HG03103 (cell line): ENCODE data around the gene SCN4A.

Source experiments
- ATAC-seq: cut with Tn5 transposase; IDR thresholded peaks from one replicate; pipeline ENCODE4 v1.9.1; 2021; ENCODE audit warnings: low read depth; ENCODE audit not compliant: unreplicated experiment

The SCN4A gene

DNA sequence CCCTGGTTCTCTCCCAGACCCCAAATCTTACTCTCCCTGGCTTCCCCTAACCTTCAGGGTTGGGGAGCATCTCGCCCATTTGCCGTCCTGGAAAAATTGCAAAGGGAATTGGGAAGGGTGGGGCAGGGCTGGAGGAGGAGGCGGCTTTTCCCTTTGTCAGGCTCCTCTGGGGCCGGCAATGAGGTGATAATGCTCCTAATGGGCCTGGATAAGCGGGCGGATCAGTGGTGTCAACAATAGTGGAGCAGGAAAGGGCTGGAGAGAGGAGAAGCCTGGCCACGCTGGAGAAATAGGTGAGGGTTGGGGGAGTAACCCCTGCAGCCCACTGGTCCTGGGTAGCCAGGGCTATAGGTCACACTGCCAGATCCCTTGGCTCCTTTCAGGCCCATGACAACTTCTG, 12.3 kb downstream of the SCN4A start:
- ATAC-seq = no peak

DNA sequence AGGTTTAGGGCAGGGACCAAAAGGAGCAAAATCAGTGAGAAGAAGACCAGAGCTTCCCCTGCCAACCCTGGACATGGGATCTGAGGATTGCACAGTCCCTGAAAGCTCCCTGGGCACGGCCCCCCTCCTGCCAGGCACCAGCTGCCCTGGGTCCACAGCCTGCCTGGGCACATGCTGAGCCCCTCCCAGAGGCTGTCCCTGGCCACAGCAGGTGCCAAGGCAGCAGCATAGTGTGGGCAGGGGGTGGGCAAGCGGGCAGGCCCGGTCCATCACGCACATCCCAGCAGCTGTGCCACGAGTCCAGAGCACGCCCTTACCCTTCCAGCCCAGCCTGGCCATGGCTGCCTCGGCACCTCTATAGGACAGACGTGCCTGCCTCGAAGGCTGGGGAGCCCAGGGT, 12.7 kb downstream of the SCN4A start:
- ATAC-seq = no peak

DNA sequence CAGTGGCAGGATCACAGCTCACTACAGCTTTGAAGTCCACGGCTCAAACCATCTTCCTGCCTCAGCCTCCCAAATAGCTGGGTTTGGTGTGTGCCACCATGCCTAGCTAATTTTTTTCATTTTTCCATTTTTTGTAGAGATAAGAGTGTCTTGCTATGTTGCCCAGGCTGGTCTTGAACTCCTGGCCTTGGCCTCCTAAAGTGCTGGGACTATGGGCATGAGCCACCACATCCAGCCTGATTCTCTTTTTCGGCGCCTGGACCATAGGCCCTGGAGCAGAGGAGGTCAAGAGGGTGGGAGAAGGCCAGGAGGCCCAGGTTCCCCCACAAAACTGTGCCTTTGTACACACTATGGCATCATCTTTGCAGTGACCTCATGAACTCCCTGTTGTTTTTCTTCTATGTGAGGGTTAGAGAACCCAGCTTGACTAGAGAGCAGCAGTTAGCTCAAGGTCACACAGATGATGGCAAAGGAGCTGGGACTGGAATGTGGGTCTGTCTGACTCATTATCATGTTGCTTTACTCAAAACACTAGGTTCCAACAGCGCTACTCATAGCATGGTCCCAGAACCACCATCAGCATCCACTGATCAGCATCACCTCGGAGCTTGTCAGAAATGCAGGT, 16.3 kb downstream of the SCN4A start:
- no peak for ATAC-seq

DNA sequence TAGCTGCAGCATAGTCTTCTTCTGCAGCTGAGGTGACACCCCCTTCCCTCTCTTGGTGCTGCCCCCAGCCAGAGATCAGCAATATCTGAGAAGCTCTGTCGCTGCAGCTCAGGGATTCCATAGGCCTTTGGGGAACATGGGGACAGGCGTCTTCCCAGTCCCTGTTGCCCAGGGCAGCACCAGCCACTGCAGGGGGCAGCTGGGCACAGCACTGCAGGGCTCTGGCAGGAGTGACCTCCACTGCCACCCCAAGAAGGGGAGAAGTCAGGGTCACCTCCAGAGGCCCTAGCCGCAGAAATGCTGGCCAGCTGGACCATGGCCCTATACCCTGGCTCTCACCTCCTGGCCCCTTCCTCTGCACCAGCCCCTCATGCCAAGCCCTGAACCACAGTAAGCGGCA, 16.9 kb downstream of the SCN4A start:
- ATAC-seq = no peak

DNA sequence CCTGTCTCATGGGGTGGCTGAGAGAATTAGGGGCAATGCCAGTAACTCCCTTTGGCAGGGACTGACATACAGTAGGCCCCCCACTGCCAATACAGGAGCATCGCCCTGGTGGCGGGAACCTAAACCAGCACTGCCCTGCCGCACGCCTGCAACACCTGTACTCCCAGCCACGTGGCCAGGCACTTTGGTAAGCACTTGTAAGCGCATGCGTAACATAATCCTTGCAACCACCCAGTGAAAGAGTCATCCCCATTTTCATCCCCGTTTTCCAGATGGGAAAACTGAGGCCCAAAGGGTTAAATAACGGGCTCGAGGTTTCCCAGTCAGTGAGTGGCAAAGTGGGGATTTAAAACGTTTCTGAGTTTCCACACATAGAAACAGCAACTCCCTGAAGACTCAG, 17.5 kb downstream of the SCN4A start:
- ATAC-seq = no peak

DNA sequence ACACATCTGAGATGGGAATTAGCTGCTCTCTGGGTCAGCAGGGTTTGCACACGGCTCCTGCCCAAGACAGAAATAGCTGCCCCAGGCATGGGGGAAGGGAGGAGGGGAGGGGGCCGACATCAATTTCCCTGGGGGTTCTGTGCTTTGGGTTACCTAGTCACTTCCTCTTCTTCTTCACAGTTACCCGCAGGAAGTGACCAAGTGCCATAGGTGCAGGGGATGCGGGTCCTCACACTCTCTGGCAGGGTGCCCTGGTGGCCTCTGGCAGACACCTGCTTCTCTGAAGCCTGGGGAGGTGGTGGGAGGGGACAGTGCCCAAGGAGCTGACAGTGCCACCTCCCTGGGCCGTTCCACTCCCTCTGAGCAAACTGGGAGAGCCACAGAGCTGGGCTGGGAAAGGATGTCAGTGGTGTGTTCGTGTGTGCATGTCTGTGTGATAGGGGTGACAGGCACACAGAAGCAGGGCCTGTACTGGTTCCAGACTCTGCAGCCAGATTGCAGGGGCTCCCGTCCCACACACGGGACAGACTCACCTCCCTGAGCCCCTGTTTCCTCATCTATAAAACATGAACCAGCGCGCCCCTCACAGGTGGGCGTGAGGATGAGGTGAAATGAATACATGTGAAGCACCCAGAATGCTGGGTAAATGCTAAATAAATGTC, 18.2 kb downstream of the SCN4A start:
- ATAC-seq = no peak

DNA sequence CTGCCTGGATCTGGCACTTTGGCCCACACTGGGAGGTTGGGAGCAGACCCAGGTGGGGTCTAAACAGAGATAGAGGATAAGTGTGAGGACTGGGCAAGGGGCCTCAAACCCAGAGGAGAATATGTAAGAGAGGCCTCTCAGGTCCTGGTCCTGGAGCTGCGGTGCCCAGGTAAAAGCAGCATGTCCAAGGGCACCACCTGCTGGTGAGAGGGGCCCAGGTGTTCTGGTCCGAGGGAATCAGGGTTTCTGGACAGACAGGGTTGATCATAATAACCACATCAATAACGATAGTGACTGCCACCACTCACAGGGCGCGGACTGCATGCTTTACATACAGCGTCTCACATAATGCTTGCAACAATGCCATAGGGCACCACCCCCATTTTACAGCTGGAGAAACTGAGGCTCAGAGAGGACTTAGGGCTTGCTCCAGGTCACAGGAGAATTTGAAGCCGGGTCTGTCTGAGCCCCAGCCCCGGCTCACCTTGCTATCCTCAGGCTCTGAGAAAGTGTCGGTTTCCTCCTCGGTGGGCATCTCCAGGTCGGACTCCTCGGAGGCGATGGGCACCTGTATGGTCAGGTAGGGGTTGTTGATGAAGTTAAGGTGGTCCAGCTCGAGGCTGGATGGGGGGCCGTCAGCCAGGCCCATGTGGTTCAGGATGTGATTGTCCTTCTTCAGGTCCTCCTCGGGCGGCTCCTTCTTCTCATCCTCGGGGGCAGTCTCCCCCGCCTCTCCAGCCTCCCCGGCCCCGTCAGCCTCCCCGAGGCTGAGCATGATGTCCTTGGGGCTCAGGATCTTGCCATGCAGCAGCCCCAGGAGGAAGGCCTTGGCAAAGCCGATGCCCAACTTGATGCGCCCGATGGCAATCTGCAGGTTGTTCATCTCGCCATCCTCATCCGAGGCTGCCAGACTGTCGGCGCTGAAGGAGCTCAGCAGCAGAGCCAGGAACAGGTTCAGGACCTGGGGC, 21.5 kb downstream of the SCN4A start:
- no peak for ATAC-seq

DNA sequence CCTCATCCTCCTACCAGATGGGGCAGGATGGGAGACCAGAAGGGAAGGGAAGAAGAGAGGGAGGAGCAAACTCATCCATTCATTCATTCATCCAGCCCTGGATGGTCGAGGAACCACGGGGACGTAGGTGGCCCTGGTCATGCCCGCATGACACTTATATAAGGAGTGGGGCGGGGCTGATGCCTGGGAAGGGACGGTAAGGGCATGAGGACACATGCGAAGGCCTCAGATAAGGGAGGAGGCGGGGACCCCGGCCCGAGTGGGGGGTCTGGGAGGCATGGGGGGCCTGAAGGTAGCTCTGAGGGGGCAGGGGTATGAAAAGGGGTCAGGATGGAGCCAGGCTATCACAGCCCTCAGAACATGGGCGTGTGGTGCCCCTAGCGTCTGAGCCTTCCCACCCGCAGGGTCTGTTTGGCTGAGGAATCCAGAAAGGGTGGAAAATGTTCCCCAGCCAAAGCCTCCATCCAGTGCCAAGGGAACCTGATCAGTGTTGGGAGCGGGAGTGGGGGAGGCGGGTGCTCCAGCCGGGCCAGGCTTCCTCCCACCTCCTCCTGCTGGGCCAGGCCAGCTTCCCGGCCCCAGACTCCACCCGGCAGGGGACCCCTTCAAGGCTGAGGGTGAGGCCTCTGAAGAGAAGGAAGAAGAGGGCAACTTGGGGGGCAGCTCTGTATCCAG, 23.0 kb downstream of the SCN4A start:
- ATAC-seq = no peak

DNA sequence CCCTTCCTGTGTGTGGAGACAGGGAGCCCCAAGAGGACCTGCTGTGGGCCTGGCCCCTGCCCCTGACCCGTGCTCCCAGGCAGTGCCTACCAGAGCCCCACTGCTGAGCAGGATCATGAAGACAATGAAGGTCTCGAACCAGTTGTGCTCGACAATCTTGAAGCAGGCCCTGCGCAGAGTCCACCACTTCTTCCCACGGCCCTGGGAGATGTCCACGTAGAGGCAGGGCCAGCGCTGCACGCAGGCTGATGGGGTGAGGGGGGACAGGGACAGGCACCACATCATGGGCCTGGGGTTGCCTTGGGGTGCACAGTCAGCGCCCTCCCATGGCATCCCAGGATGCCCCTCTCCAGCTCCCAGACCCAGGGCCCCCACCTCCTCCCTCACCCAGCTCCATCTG, 24.2 kb downstream of the SCN4A start:
- ATAC-seq = no peak

DNA sequence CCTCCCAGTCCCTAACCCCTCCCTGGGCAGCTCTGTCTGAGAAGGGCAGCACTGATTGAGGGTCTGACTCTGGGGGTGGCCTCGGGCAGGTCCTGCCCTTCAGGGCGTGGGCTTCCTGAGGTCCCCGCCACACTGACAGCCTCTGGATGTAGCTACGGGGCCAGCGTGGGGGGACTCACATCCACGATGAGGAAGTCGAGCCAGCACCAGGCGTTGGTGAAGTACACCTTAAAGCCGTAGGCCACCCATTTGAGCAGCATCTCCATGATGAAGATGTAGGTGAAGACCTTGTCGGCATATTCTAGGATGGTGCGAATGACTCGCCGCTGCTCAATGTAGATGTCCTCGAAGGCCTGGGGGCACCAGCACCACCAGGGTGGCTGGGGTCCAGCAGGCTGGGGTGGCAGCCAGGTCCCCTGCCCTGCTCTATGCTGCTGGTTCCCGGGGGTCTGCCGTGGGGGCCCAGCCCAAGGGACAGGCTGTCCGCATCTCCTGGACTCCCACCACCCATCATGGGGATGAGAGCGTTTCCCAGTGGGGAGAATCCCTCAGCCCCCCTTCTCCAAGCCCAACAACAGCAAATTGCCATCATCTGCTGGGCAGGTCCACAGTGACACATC, 24.9 kb downstream of the SCN4A start:
- no peak for ATAC-seq

DNA sequence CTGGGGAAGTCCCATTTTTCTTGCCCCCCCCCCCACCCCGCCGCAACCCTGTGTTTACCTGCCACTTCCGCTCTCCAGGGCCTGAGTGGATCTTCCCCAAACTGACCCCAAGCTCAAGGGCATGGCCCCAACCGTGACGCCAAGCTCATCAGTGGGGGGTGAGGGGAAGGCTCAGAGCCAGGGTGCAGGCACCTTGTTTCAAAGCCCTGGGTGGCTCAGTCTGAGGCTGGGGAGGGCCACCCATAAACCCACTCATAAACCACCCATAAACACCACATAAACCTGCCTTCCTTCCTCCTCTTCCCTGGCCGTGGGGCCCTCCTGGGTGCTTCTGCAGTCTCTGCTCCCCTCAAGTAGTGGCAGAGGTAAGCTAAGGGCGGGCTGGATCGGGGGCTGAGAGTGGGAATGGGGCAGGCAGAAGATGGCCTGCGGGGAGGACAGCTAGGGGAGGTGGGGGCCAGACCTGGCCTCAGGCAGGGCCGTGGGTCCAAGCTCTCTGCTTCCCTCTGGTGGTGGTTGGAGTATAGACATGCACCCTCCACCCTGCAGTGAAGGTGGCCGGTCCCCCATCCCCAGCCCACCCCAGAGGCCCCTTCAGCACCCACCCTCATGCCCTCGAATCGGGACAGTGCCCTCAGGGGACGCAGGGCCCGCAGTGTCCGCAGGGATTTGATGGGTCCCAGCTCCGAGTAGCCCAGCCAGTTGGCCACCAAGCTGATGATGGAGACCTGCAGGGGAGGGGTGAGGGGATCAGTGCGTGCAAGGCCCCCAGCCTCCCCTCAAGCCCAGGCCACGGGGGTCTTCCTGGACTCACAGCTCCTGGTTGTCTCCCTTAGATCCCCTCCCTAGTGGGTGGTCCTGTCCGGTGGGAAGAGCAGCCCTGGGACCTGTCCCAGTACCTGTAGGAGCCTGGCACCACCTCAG, 26.0 kb downstream of the SCN4A start:
- ATAC-seq = no peak

DNA sequence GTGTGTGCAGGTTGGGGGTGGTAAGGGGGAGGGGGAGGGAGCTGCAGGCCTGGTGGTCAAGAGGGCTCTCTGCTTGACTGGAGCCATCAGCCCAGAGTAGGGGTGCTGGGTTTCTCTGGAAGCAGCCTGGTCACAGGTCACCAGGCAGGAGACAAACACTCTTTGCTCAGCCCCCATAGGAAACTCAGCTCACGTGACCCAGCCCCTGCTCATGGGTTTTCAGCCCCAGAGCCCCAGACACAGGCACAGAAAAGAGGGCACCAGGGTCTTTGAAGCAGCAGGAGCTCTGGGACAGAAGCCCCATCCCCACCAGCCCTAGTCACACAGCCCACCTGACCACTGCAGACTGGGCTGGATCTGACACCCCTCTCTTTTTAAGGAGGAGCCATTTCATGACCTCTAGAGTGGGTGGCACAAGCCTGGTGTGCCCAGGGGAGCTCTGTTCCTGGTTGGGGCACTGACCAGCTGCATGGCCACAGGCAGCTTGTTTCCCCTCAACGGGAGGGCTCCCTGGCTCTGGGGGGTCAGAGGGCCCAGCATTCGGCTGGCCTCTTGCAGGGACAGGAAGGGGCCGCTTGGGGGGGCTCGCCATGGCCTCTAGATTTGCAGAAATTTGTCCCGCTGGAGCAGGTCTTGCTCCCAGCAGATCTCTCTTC, 26.8 kb downstream of the SCN4A start:
- no peak for ATAC-seq

DNA sequence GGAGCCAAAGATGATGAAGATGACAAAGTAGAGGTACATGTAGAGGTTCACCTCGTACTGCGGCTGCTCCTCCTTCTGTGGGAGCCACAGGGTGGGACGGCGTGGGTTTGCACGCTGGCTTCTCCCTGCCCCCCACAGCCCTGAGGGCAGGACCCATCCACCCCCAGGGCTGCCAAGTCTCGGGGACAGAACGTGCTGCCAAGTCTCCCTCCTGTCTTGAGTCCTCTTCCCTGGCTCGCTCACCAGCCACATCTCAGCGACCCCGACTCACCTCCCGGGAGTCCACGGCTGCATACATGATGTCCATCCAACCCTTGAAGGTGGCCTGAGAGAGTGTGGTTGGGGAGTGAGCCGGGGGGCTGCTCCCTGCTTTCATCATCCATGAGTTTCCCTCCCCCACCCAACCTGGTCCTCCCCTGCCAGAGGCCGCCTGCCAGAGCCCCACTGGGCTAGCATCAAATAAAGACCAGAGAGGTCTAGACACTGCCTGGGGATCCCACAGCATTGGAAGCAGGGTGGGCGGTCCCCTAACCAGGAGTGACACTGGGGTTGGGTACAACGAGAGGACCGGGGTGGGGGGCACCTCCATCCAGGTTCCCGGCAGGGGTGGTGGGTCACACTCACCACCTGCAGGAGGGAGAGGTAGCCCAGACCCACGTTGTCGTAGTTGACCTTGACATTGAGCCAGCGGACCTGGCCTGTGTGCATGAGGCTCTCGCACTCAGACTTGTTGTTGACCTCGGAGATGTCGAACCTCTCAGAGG, 27.8 kb downstream of the SCN4A start:
- ATAC-seq = no peak

DNA sequence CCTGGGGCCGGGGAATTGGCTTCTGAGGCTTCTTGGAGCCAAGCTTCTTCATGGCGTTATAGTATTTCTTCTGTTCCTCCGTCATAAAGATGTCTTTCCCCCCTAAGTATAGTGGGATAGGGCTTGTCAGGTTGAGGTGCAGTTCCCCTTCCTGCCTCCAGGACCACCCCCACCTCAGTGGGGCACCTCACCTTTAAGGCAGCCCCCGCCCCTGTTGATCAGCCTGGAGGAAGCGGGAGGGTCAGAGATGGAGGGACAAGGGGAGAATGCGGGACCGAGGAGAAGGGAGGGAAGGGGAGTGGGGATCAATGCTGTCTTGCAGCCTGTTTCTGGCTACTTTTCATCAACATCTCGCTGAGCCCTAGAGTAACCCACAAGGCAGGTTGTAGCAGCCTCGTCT, 29.0 kb downstream of the SCN4A start:
- no peak for ATAC-seq

DNA sequence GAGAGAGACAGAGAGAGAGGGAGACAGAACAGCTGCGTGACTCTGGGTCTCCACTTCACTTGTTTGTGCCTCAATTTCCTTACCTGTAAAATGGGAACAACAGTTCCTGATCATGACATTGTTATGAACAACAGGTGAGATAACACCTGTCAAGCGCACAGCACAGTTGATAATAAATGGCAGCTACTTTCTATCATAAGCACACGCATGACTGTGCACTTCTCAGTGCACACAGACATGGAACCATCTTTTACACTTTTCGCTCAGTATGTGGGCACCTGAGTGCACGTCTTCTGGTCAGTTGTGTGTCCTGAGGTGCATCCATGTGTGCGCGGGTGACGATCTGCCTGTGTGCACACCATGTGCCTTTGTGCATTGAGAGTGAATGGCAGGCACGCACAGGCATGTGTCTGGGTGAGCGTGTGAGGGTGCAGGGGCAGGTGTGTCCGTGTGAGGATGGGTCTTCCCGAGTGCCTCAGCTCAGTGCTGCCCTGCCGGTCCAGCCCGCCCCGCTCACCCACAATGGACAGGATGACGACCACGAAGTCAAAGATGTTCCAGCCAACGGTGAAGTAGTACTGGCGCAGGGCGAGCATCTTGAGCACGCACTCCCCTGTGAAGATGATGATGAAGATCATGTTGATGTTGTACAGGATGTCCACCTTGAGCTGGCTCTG, 30.3 kb downstream of the SCN4A start:
- ATAC-seq = no peak

DNA sequence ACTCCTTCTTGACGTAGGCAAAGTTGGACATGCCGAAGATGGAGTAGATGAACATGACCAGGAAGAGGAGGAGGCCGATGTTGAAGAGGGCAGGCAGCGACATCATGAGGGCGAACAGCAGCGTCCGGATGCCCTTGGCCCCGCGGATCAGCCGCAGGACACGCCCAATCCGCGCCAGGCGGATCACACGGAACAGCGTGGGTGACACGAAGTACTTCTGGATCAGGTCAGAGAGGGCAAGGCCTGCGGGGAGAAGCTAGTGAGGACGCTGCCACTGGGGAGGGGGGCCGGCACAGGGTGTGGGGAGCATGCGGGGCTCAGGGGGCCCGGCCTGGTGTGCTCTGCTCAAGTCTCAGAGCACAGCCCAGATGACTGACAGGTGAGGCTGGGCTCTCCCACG, 31.0 kb downstream of the SCN4A start:
- ATAC-seq = no peak

DNA sequence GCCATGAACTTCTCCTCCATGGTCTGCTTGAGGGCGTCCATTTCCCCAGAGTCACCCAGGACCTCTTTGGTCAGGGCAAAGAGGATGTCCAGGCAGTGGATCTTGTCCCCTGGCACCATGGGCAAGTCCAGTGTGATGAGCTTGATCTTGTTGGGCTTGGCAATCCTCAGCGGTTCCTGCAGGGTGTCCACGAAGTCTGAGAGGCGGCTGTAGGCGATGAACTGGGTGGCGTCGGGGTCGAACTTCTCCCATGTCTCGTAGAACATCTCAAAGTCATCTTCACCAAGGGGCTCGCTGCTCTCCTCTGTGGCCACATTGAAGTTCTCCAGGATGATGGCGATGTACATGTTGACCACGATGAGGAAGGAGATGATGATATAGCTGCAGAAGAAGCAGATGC, 31.6 kb downstream of the SCN4A start:
- ATAC-seq = no peak

DNA sequence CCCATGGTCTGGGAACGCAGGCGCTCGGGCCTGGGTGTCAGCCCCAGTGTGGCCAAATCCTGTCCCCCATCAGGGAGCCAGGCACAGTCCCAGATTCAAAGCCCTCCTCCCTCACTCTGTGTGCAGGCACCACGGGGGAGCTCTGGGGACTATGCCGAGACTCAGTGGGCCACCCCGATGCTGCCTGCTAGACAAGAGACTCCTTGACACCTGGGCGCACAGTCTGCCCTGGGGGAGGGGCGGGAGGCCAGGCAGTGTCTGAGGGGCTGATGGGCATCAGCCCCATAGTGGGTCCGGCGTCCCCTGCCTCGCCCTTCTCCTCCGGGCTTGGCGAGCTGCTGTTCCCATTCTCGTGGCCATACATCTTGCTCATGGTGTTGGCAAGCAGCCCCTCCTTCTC, 32.1 kb downstream of the SCN4A start:
- no peak for ATAC-seq
